Hepatocyte (in vitro differentiated cells): ENCODE results near the gene FRZB. TPM values are rescaled to one million over a fixed set of nuclear protein-coding genes. Genes with fewer than 3 reads are reported as not detected.

ENCODE experiments used
- DNase-seq: peaks from one replicate; pipeline ENCODE4 v3.0.0-alpha.2; 2016; ENCODE audit warnings: low spot score
- H2AFZ ChIP-seq: fragments of 200-600 bp; sonication (generic); 2 replicates; pipeline ENCODE4 v1.6.0; 2016; ENCODE audit warnings: antibody characterized with exemption, mild to moderate bottlenecking
- H3K27ac ChIP-seq: fragments of 200-600 bp; sonication (generic); 2 replicates; pipeline ENCODE4 v1.5.1; 2016; ENCODE audit warnings: mild to moderate bottlenecking
- H3K27me3 ChIP-seq: fragments of 200-600 bp; sonication (generic); 2 replicates; pipeline ENCODE4 v1.6.1; 2016
- H3K36me3 ChIP-seq: fragments of 200-600 bp; sonication (generic); replicated peaks from 2 replicates; pipeline ENCODE4 v1.5.1; 2016; ENCODE audit warnings: low read depth; ENCODE audit not compliant: insufficient read depth
- H3K4me1 ChIP-seq: fragments of 200-600 bp; sonication (generic); 2 replicates; pipeline ENCODE4 v1.5.1; 2016; ENCODE audit warnings: mild to moderate bottlenecking, moderate library complexity; ENCODE audit not compliant: insufficient read depth
- H3K4me2 ChIP-seq: fragments of 200-600 bp; sonication (generic); 2 replicates; pipeline ENCODE4 v1.6.0; 2016
- H3K4me3 ChIP-seq: fragments of 200-600 bp; sonication (generic); 2 replicates; pipeline ENCODE4 v1.5.1; 2016; ENCODE audit warnings: mild to moderate bottlenecking
- H3K79me2 ChIP-seq: fragments of 200-600 bp; sonication (generic); 2 replicates; pipeline ENCODE4 v1.6.0; 2017; ENCODE audit warnings: mild to moderate bottlenecking
- H3K9me2 ChIP-seq: fragments of 200-600 bp; sonication (generic); replicated peaks from 2 replicates; pipeline ENCODE4 v1.6.0; 2017; ENCODE audit warnings: mild to moderate bottlenecking; ENCODE audit not compliant: insufficient read depth
- H3K9me3 ChIP-seq: fragments of 200-600 bp; sonication (generic); 2 replicates; pipeline ENCODE4 v1.5.1; 2016; ENCODE audit warnings: low read depth, mild to moderate bottlenecking
- H4K20me1 ChIP-seq: fragments of 200-600 bp; sonication (generic); 2 replicates; pipeline ENCODE4 v1.6.0; 2016; ENCODE audit warnings: mild to moderate bottlenecking; ENCODE audit not compliant: insufficient read depth, poor library complexity, severe bottlenecking
- CTCF ChIP-seq: fragments of 200-600 bp; sonication (generic); IDR thresholded peaks from 2 replicates; pipeline ENCODE4 v1.5.1; 2016; ENCODE audit warnings: antibody characterized with exemption, mild to moderate bottlenecking; ENCODE audit not compliant: poor library complexity
- EZH2 ChIP-seq: fragments of 200-600 bp; sonication (generic); IDR thresholded peaks from 2 replicates; pipeline ENCODE4 v1.6.1; 2016; ENCODE audit warnings: antibody characterized with exemption, mild to moderate bottlenecking, borderline replicate concordance
- EZH2phosphoT487 ChIP-seq: fragments of 200-600 bp; sonication (generic); IDR thresholded peaks from one replicate; pipeline ENCODE4 v1.6.1; 2018; ENCODE audit warnings: antibody characterized with exemption, mild to moderate bottlenecking, low read depth, moderate library complexity; ENCODE audit not compliant: unreplicated experiment, severe bottlenecking
- WGBS: methylation state at CpG from one replicate; pipeline ENCODE4 v1.1.6; 2016; ENCODE audit warnings: low lambda C conversion rate; ENCODE audit errors: missing lambda C conversion rate; 5-methylcytosine and 5-hydroxymethylcytosine counted together
- polyA plus RNA-seq: library from polyadenylated mRNA; unstranded; fragments of >200 nt; fragmentation: Nextera tagmentation; extraction: Ambion mirVana; gene quantifications from 2 replicates; pipeline ENCODE4 v1.2.1, GENCODE V29; 2016
- total RNA-seq: library from RNA; depleted of rRNA; stranded (reverse); fragments of >200 nt; gene quantifications from 2 replicates; pipeline ENCODE4 v1.2.3, GENCODE V29; 2014

Gene FRZB
- total and polyA plus RNA-seq, 2 experiments from 2014 or later, result 118 to 375 TPM

GRCh38 chr2:182904844-182905243, 38.4 kb upstream of the FRZB start:
- no peak overlapping the region for H3K27ac ChIP-seq
- H3K4me1 ChIP-seq, result no peaks in the 10 kb centered on the region
- DNase-seq, result no peak
- no peak overlapping the region for H3K4me3 ChIP-seq
- H3K36me3 ChIP-seq, result no peaks in the 10 kb centered on the region
- no peaks in the 10 kb centered on the region for H4K20me1 ChIP-seq
- no peak for TF ChIP-seq EZH2
- no peak for TF ChIP-seq EZH2phosphoT487
- no peak for TF ChIP-seq CTCF
- H3K9me3 ChIP-seq, result no peaks in the 10 kb centered on the region
- H3K27me3 ChIP-seq, result no peaks in the 10 kb centered on the region
- WGBS, result 88% methylated on average over 1 of the region's 1 CpG
- H2AFZ ChIP-seq, result no peak overlapping the region
- H3K9me2 ChIP-seq, result no peaks in the 10 kb centered on the region
- H3K79me2 ChIP-seq, result no peaks in the 10 kb centered on the region
- H3K4me2 ChIP-seq, result no peak overlapping the region

GRCh38 chr2:182903566-182903965, 37.1 kb upstream of the FRZB start:
- Histone ChIP-seq H3K79me2 (no peaks in the 10 kb centered on the region), H4K20me1 (no peaks in the 10 kb centered on the region), H3K4me3 (no peak overlapping the region), H3K4me2 (no peak overlapping the region), H3K27me3 (no peaks in the 10 kb centered on the region), H3K27ac (no peak overlapping the region), H3K36me3 (no peaks in the 10 kb centered on the region), H3K9me2 (no peaks in the 10 kb centered on the region), H2AFZ (no peak overlapping the region), H3K4me1 (no peaks in the 10 kb centered on the region), H3K9me3 (no peaks in the 10 kb centered on the region)
- TF ChIP-seq EZH2phosphoT487, result no peak
- no peak for TF ChIP-seq CTCF
- no peak for TF ChIP-seq EZH2
- DNase-seq, result no peak
- 74% methylated on average over 2 of the region's 2 CpGs for WGBS

GRCh38 chr2:182901748-182902147, 35.3 kb upstream of the FRZB start:
- no peaks in the 10 kb centered on the region for H3K79me2 ChIP-seq
- no peaks in the 10 kb centered on the region for H3K4me1 ChIP-seq
- no peaks in the 10 kb centered on the region for H4K20me1 ChIP-seq
- no peaks in the 10 kb centered on the region for H3K36me3 ChIP-seq
- no peaks in the 10 kb centered on the region for H3K9me2 ChIP-seq
- no peaks in the 10 kb centered on the region for H3K9me3 ChIP-seq
- no peak for DNase-seq
- H3K4me2 ChIP-seq, result no peak overlapping the region
- H2AFZ ChIP-seq, result no peak overlapping the region
- no peak overlapping the region for H3K4me3 ChIP-seq
- H3K27me3 ChIP-seq, result no peaks in the 10 kb centered on the region
- 95% methylated on average over 6 of the region's 6 CpGs for WGBS
- TF ChIP-seq CTCF, result no peak
- no peak for TF ChIP-seq EZH2phosphoT487
- no peak for TF ChIP-seq EZH2
- no peak overlapping the region for H3K27ac ChIP-seq

GRCh38 chr2:182898718-182899117, 32.3 kb upstream of the FRZB start:
- no peak for TF ChIP-seq CTCF
- no peak for TF ChIP-seq EZH2
- TF ChIP-seq EZH2phosphoT487, result no peak
- Histone ChIP-seq H3K9me3 (no peaks in the 10 kb centered on the region), H4K20me1 (no peaks in the 10 kb centered on the region), H3K9me2 (no peaks in the 10 kb centered on the region), H3K36me3 (no peaks in the 10 kb centered on the region), H2AFZ (no peak overlapping the region), H3K4me2 (no peak overlapping the region), H3K4me3 (no peak overlapping the region), H3K79me2 (no peaks in the 10 kb centered on the region), H3K27me3 (no peaks in the 10 kb centered on the region), H3K4me1 (no peaks in the 10 kb centered on the region), H3K27ac (no peak overlapping the region)
- WGBS, result 63% methylated on average over 1 of the region's 1 CpG
- DNase-seq, result no peak
